HS-27A (cell line): ENCODE data around the gene IRF5.
"Not testable (repeated sequence)": the region's sequence is repeated elsewhere in the genome, so short reads cannot be mapped to it uniquely, and the experiment has no call there.

ENCODE experiments used
- DNase-seq: peaks from one replicate; pipeline ENCODE4 v3.0.0-alpha.2; 2012; ENCODE audit warnings: low read depth, missing footprints

Gene IRF5

GRCh38 chr7:128906766-128907559 is 30.8 kb upstream of the IRF5 start:
- DNase-seq, result no peak

GRCh38 chr7:128908750-128909624 is 28.7 kb upstream of the IRF5 start:
- DNase-seq, result no peak

- DNase-seq, result no peak
Observed at GRCh38 chr7:128909625-128910568, 27.8 kb upstream of the IRF5 start.

GRCh38 chr7:128910569-128910945 is 27.2 kb upstream of the IRF5 start, which contains the start of gene KCP:
Gene KCP (minus strand): TSS chr7:128910709. CDS start chr7:128910676, 33 bp downstream.
- no peak for DNase-seq

GRCh38 chr7:128911423-128912031 is 26.2 kb upstream of the IRF5 start:
- no peak for DNase-seq

- DNase-seq, result no peak
Observed at GRCh38 chr7:128912281-128912680, 25.4 kb upstream of the IRF5 start.

- DNase-seq, result not testable (repeated sequence)
Observed at GRCh38 chr7:128912709-128913495, 24.8 kb upstream of the IRF5 start.

GRCh38 chr7:128913870-128914565 is 23.7 kb upstream of the IRF5 start:
- no peak for DNase-seq

- no peak for DNase-seq
Observed at GRCh38 chr7:128914566-128915151, 23.1 kb upstream of the IRF5 start.

GRCh38 chr7:128915271-128915819 is 22.4 kb upstream of the IRF5 start:
- DNase-seq, result no peak

- no peak for DNase-seq
Observed at GRCh38 chr7:128915841-128916642, 21.7 kb upstream of the IRF5 start.

- no peak for DNase-seq
Observed at GRCh38 chr7:128916643-128916915, 21.1 kb upstream of the IRF5 start.

- no peak for DNase-seq
Observed at GRCh38 chr7:128917122-128917521, 20.6 kb upstream of the IRF5 start.

- no peak for DNase-seq
Observed at GRCh38 chr7:128918016-128918665, 19.6 kb upstream of the IRF5 start.

- no peak for DNase-seq
Observed at GRCh38 chr7:128919241-128919640, 18.5 kb upstream of the IRF5 start.

- DNase-seq, result no peak
Observed at GRCh38 chr7:128919881-128920799, 17.6 kb upstream of the IRF5 start.

GRCh38 chr7:128920913-128921582 is 16.7 kb upstream of the IRF5 start:
- DNase-seq, result no peak
